H1 (cell line): ENCODE measurements around the gene FLOT1. TPM values are rescaled to one million over a fixed set of nuclear protein-coding genes. Genes with fewer than 3 reads are reported as not detected.

Source experiments
- BACH1 ChIP-seq: IDR thresholded peaks from 2 replicates; pipeline ENCODE4 v1.6.1; 2012; ENCODE audit warnings: low read length, improper control_type of control experiment
- E2F6 ChIP-seq: IDR thresholded peaks from 2 replicates; pipeline ENCODE4 v1.6.1; 2012; ENCODE audit warnings: inconsistent platforms
- EGR1 ChIP-seq: IDR thresholded peaks from 2 replicates; pipeline ENCODE4 v1.6.1; 2011; ENCODE audit warnings: low read depth, low read length, borderline replicate concordance
- EP300 ChIP-seq, 2 experiments: IDR thresholded peaks; 1 replicate in 1 of 2; 2 replicates in 1 of 2; pipeline ENCODE4 v1.6.1; 2011 to 2012; ENCODE audit warnings: low read depth in 2 of 2, low read length in 2 of 2, mild to moderate bottlenecking in 2 of 2, borderline replicate concordance in 1 of 2, inconsistent platforms in 1 of 2, moderate library complexity in 1 of 2
- EZH2 ChIP-seq: fragments of 200-600 bp; sonication (generic); IDR thresholded peaks from 2 replicates; pipeline ENCODE4 v1.7.1; 2012; ENCODE audit warnings: low read depth, mild to moderate bottlenecking, moderate library complexity, low read length, inconsistent platforms; ENCODE audit not compliant: severe bottlenecking
- GABPA ChIP-seq: IDR thresholded peaks from 2 replicates; pipeline ENCODE4 v1.6.1; 2011; ENCODE audit warnings: mild to moderate bottlenecking, low read length, moderate library complexity, borderline replicate concordance; ENCODE audit not compliant: insufficient read depth
- HDAC6 ChIP-seq: IDR thresholded peaks from one replicate; pipeline ENCODE4 v1.7.1; 2012; ENCODE audit warnings: low read depth, mild to moderate bottlenecking, inconsistent platforms, low read length, moderate library complexity
- KDM5A ChIP-seq: fragments of 200-600 bp; IDR thresholded peaks from 2 replicates; pipeline ENCODE4 v1.7.1; 2012; ENCODE audit warnings: mild to moderate bottlenecking, low read length, inconsistent platforms, mixed read lengths
- MAX ChIP-seq: IDR thresholded peaks from 2 replicates; pipeline ENCODE4 v1.6.1; 2012; ENCODE audit warnings: inconsistent platforms
- NRF1 ChIP-seq: IDR thresholded peaks from 2 replicates; pipeline ENCODE4 v1.6.1; 2011; ENCODE audit warnings: mild to moderate bottlenecking, low read depth, low read length, improper control_type of control experiment
- POU5F1 ChIP-seq: IDR thresholded peaks from 2 replicates; pipeline ENCODE4 v1.6.1; 2011; ENCODE audit warnings: low read depth, mild to moderate bottlenecking, low read length, moderate library complexity
- RBBP5 ChIP-seq: IDR thresholded peaks from 2 replicates; pipeline ENCODE4 v1.7.1; 2012; ENCODE audit warnings: low read depth, mild to moderate bottlenecking, inconsistent platforms, low read length, moderate library complexity, borderline replicate concordance
- RNF2 ChIP-seq: fragments of 200-900, 300-1000 bp; sonication (generic); IDR thresholded peaks from 2 replicates; pipeline ENCODE4 v1.7.1; 2016; ENCODE audit warnings: borderline replicate concordance, low read depth, mild to moderate bottlenecking, antibody characterized with exemption, low read length; ENCODE audit not compliant: poor library complexity, severe bottlenecking; ENCODE audit errors: missing control alignments
- SIRT6 ChIP-seq: IDR thresholded peaks from one replicate; pipeline ENCODE4 v1.7.1; 2012; ENCODE audit warnings: low read length, inconsistent platforms
- SIX5 ChIP-seq: IDR thresholded peaks from 2 replicates; pipeline ENCODE4 v1.6.1; 2011; ENCODE audit warnings: mild to moderate bottlenecking, low read depth, low read length
- SP1 ChIP-seq: IDR thresholded peaks from 2 replicates; pipeline ENCODE4 v1.6.1; 2011; ENCODE audit warnings: low read depth, low read length
- SUZ12 ChIP-seq: fragments of 200-600 bp; sonication (generic); IDR thresholded peaks from 2 replicates; pipeline ENCODE4 v1.6.1; 2012; ENCODE audit warnings: mild to moderate bottlenecking, inconsistent platforms, low read length, moderate library complexity, mixed read lengths
- TAF1 ChIP-seq: IDR thresholded peaks from 2 replicates; pipeline ENCODE4 v1.6.1; 2011; ENCODE audit warnings: mild to moderate bottlenecking, low read depth, low read length
- TAF7 ChIP-seq: optimal IDR thresholded peaks from 2 replicates; pipeline ENCODE3; 2011; ENCODE audit warnings: low read depth, mild to moderate bottlenecking, inconsistent platforms, low read length, moderate library complexity, borderline replicate concordance
- TBP ChIP-seq: IDR thresholded peaks from 2 replicates; pipeline ENCODE4 v1.6.1; 2011; ENCODE audit warnings: low read depth, low read length, improper control_type of control experiment
- TCF12 ChIP-seq: IDR thresholded peaks from 2 replicates; pipeline ENCODE4 v1.6.1; 2011; ENCODE audit warnings: low read depth, mild to moderate bottlenecking, low read length
- TEAD4 ChIP-seq: IDR thresholded peaks from 2 replicates; pipeline ENCODE4 v1.6.1; 2012; ENCODE audit warnings: low read depth, low read length, inconsistent platforms, mixed read lengths
- YY1 ChIP-seq: IDR thresholded peaks from 2 replicates; pipeline ENCODE4 v1.6.1; 2011; ENCODE audit warnings: low read depth, mild to moderate bottlenecking, low read length
- polyA plus RNA-seq, 7 experiments: library from polyadenylated mRNA; depleted of rRNA in 3 of 7; stranded (reverse) in 5 of 7; unstranded in 2 of 7; fragments of >200 nt in 5 of 7; fragments of 200-250 nt in 2 of 7; gene quantifications; 1 replicate in 5 of 7; 2 replicates in 1 of 7; 4 replicates in 1 of 7; pipeline versions ENCODE4 v1.2.1 to v1.2.3, GENCODE V29; 2011 to 2013; ENCODE audit warnings: missing spikeins in 2 of 7, mixed read lengths in 2 of 7
- total RNA-seq: library from RNA; stranded (reverse); fragmentation: NEBNext Ultra II Directional; extraction: Animal tissue kit (Norgen Biotek cat#: 25700); gene quantifications from 2 replicates; pipeline ENCODE4 v1.2.1, GENCODE V29; 2021

Gene FLOT1
- total and polyA plus RNA-seq, 2 of the 8 experiments (the other 6 are each of a cell fraction or from before 2014, with no cell fraction given), result 87.5 to 88.1 TPM

GRCh38 chr6:30717129-30717844 is 25.2 kb downstream of the FLOT1 start, which contains the start of gene MDC1 (continued):
- TF ChIP-seq RNF2, result no peak
- TF ChIP-seq KDM5A, result 0 out of 2 replicates have a peak, but pooled peaks have one; percentile 42
- TF ChIP-seq TBP, result peak; percentile 92
- TF ChIP-seq POU5F1, result no peak
- peak; percentile 98 for TF ChIP-seq TAF1
- TF ChIP-seq HDAC6, result no peak
- peak; percentile 95 for TF ChIP-seq YY1
- peak; percentile 97 for TF ChIP-seq BACH1
- TF ChIP-seq EGR1, result peak; percentile 95
- no peak for TF ChIP-seq SIRT6
- TF ChIP-seq GABPA, result no peak
- TF ChIP-seq SUZ12, result no peak
- TF ChIP-seq E2F6, result peak; percentile 63; the same call in 1 of the 2 replicates
- peak; percentile 52; the same call in 1 of the 2 replicates for TF ChIP-seq TEAD4
- no peak; the same call in 1 of the 2 replicates for TF ChIP-seq SIX5
- peak; percentile 68 for TF ChIP-seq MAX
- no peak for TF ChIP-seq RBBP5
- TF ChIP-seq EZH2, result no peak
- peak in 1 of 2 experiments; percentile 91; a peak in 2 of 3 replicates for TF ChIP-seq EP300 (IDR thresholded peaks at IDR 0.05; ENCODE audit: borderline replicate concordance in 1 of 2, low read depth in 2 of 2, low read length in 2 of 2)
- no peak for TF ChIP-seq NRF1
- TF ChIP-seq TAF7, result peak; percentile 92
- TF ChIP-seq TCF12, result peak; percentile 92; the same call in 1 of the 2 replicates
- peak; percentile 94 for TF ChIP-seq SP1
